Hepatocyte (in vitro differentiated cells): ENCODE results near the gene PTPRD. TPM values are rescaled to one million over a fixed set of nuclear protein-coding genes. Genes with fewer than 3 reads are reported as not detected.

Source experiments
- DNase-seq: peaks from one replicate; pipeline ENCODE4 v3.0.0-alpha.2; 2016; ENCODE audit warnings: low spot score
- H2AFZ ChIP-seq: fragments of 200-600 bp; sonication (generic); 2 replicates; pipeline ENCODE4 v1.6.0; 2016; ENCODE audit warnings: antibody characterized with exemption, mild to moderate bottlenecking
- H3K27ac ChIP-seq: fragments of 200-600 bp; sonication (generic); 2 replicates; pipeline ENCODE4 v1.5.1; 2016; ENCODE audit warnings: mild to moderate bottlenecking
- H3K27me3 ChIP-seq: fragments of 200-600 bp; sonication (generic); 2 replicates; pipeline ENCODE4 v1.6.1; 2016
- H3K36me3 ChIP-seq: fragments of 200-600 bp; sonication (generic); replicated peaks from 2 replicates; pipeline ENCODE4 v1.5.1; 2016; ENCODE audit warnings: low read depth; ENCODE audit not compliant: insufficient read depth
- H3K4me1 ChIP-seq: fragments of 200-600 bp; sonication (generic); 2 replicates; pipeline ENCODE4 v1.5.1; 2016; ENCODE audit warnings: mild to moderate bottlenecking, moderate library complexity; ENCODE audit not compliant: insufficient read depth
- H3K4me2 ChIP-seq: fragments of 200-600 bp; sonication (generic); 2 replicates; pipeline ENCODE4 v1.6.0; 2016
- H3K4me3 ChIP-seq: fragments of 200-600 bp; sonication (generic); 2 replicates; pipeline ENCODE4 v1.5.1; 2016; ENCODE audit warnings: mild to moderate bottlenecking
- H3K79me2 ChIP-seq: fragments of 200-600 bp; sonication (generic); 2 replicates; pipeline ENCODE4 v1.6.0; 2017; ENCODE audit warnings: mild to moderate bottlenecking
- H3K9me2 ChIP-seq: fragments of 200-600 bp; sonication (generic); replicated peaks from 2 replicates; pipeline ENCODE4 v1.6.0; 2017; ENCODE audit warnings: mild to moderate bottlenecking; ENCODE audit not compliant: insufficient read depth
- H3K9me3 ChIP-seq: fragments of 200-600 bp; sonication (generic); 2 replicates; pipeline ENCODE4 v1.5.1; 2016; ENCODE audit warnings: low read depth, mild to moderate bottlenecking
- H4K20me1 ChIP-seq: fragments of 200-600 bp; sonication (generic); 2 replicates; pipeline ENCODE4 v1.6.0; 2016; ENCODE audit warnings: mild to moderate bottlenecking; ENCODE audit not compliant: insufficient read depth, poor library complexity, severe bottlenecking
- EZH2 ChIP-seq: fragments of 200-600 bp; sonication (generic); IDR thresholded peaks from 2 replicates; pipeline ENCODE4 v1.6.1; 2016; ENCODE audit warnings: antibody characterized with exemption, mild to moderate bottlenecking, borderline replicate concordance
- EZH2phosphoT487 ChIP-seq: fragments of 200-600 bp; sonication (generic); IDR thresholded peaks from one replicate; pipeline ENCODE4 v1.6.1; 2018; ENCODE audit warnings: antibody characterized with exemption, mild to moderate bottlenecking, low read depth, moderate library complexity; ENCODE audit not compliant: unreplicated experiment, severe bottlenecking
- WGBS: methylation state at CpG from one replicate; pipeline ENCODE4 v1.1.6; 2016; ENCODE audit warnings: low lambda C conversion rate; ENCODE audit errors: missing lambda C conversion rate; 5-methylcytosine and 5-hydroxymethylcytosine counted together
- polyA plus RNA-seq: library from polyadenylated mRNA; unstranded; fragments of >200 nt; fragmentation: Nextera tagmentation; extraction: Ambion mirVana; gene quantifications from 2 replicates; pipeline ENCODE4 v1.2.1, GENCODE V29; 2016
- total RNA-seq: library from RNA; depleted of rRNA; stranded (reverse); fragments of >200 nt; gene quantifications from 2 replicates; pipeline ENCODE4 v1.2.3, GENCODE V29; 2014
- TF ChIP-seq, protein P1 (sequence below): fragments of 200-600 bp; sonication (generic); IDR thresholded peaks from 2 replicates; pipeline ENCODE4 v1.5.1; 2016; ENCODE audit warnings: antibody characterized with exemption, mild to moderate bottlenecking; ENCODE audit not compliant: poor library complexity

The PTPRD gene
- total and polyA plus RNA-seq, 2 experiments from 2014 or later: 6.5 to 77.6 TPM

DNA sequence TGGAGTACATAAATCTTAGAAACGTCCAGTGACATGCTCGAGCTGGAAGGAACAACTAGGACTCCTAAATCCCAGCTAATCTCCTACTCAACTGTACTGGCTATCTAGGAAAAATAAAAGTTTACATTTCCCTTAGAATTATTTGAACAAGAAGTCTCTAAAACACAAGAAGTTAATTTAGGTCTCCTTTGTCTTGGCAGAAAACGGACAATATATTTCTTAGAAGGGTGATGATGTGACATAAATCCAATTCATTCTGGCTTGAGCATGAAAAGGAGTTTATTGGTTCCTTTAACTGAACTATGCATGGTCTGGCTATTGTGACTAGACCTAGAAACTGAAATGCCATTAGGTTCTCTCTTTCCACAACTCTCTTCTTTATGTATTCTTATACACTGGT is 1571.0 kb downstream of the PTPRD start:
- Histone ChIP-seq H2AFZ (no peak overlapping the region), H3K9me3 (no peaks in the 10 kb centered on the region), H3K27me3 (no peaks in the 10 kb centered on the region), H3K27ac (no peak overlapping the region), H3K4me3 (no peak overlapping the region), H3K36me3 (no peaks in the 10 kb centered on the region), H3K9me2 (no peaks in the 10 kb centered on the region), H3K79me2 (no peaks in the 10 kb centered on the region), H3K4me2 (no peak overlapping the region), H4K20me1 (no peaks in the 10 kb centered on the region), H3K4me1 (no peaks in the 10 kb centered on the region)
- no peak for DNase-seq
- 46% methylated on average over 3 of the region's 3 CpGs for whole genome bisulfite sequencing
- TF ChIP-seq EZH2phosphoT487 (no peak), EZH2 (no peak)
- TF ChIP-seq, protein P1, sequence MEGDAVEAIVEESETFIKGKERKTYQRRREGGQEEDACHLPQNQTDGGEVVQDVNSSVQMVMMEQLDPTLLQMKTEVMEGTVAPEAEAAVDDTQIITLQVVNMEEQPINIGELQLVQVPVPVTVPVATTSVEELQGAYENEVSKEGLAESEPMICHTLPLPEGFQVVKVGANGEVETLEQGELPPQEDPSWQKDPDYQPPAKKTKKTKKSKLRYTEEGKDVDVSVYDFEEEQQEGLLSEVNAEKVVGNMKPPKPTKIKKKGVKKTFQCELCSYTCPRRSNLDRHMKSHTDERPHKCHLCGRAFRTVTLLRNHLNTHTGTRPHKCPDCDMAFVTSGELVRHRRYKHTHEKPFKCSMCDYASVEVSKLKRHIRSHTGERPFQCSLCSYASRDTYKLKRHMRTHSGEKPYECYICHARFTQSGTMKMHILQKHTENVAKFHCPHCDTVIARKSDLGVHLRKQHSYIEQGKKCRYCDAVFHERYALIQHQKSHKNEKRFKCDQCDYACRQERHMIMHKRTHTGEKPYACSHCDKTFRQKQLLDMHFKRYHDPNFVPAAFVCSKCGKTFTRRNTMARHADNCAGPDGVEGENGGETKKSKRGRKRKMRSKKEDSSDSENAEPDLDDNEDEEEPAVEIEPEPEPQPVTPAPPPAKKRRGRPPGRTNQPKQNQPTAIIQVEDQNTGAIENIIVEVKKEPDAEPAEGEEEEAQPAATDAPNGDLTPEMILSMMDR: no peak

DNA sequence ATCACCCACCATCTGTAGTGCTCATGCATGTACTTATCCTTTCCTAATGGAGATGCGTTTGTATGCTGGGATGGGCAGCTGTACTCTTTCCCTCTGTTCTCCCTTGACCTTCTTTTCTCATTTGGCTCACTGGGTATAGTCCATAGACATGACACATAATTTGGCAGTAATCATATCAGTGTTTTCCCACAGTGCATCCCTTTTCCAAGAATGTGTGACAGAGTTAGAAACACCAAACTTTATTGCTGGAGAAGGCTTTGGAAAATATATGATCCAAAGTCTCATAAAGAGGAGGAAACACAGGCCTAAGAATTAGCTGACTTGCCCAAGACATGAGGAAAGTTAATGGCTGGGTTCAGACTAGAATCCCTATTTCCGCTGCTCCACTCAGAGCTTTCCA is 1579.8 kb downstream of the PTPRD start:
- no peak overlapping the region for H3K4me3 ChIP-seq
- H3K36me3 ChIP-seq: no peaks in the 10 kb centered on the region
- no peaks in the 10 kb centered on the region for H3K9me2 ChIP-seq
- no peaks in the 10 kb centered on the region for H3K27me3 ChIP-seq
- no peak for DNase-seq
- WGBS: 91% methylated on average over 2 of the region's 2 CpGs
- no peak overlapping the region for H3K27ac ChIP-seq
- no peak for TF ChIP-seq EZH2phosphoT487
- TF ChIP-seq, protein P1: no peak
- no peak overlapping the region for H3K4me2 ChIP-seq
- H3K79me2 ChIP-seq: no peaks in the 10 kb centered on the region
- H4K20me1 ChIP-seq: no peaks in the 10 kb centered on the region
- no peak overlapping the region for H2AFZ ChIP-seq
- no peaks in the 10 kb centered on the region for H3K4me1 ChIP-seq
- no peaks in the 10 kb centered on the region for H3K9me3 ChIP-seq

DNA sequence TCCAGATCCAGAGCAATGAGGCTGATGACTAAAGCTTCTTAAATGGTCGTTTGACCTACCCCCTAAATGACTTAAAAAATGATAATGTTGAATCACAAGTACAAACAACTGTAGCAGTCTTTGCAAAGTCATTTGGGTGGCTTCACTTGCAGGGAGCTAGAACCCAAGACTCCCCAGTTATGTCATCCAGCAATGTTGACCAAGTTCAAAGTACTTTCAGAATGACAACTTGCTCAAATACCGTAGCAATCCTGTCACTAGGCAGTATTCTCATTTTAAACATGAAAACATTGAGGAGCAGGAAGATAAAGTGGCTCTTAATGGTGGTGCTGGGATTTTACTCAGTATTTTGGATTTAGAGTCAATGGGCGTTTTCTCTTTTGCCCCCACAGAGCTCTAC is 1596.2 kb downstream of the PTPRD start:
- Histone ChIP-seq H3K79me2 (no peaks in the 10 kb centered on the region), H3K9me3 (no peaks in the 10 kb centered on the region), H3K4me3 (no peak overlapping the region), H4K20me1 (no peaks in the 10 kb centered on the region), H2AFZ (no peak overlapping the region), H3K27ac (peak overlapping the region; percentile 55), H3K9me2 (no peaks in the 10 kb centered on the region), H3K4me1 (no peaks in the 10 kb centered on the region), H3K4me2 (no peak overlapping the region), H3K36me3 (no peaks in the 10 kb centered on the region), H3K27me3 (no peaks in the 10 kb centered on the region)
- peak; percentile 20 for DNase-seq
- WGBS: 68% methylated on average over 3 of the region's 3 CpGs
- TF ChIP-seq, protein P1: no peak
- TF ChIP-seq EZH2phosphoT487 (no peak), EZH2 (no peak)

DNA sequence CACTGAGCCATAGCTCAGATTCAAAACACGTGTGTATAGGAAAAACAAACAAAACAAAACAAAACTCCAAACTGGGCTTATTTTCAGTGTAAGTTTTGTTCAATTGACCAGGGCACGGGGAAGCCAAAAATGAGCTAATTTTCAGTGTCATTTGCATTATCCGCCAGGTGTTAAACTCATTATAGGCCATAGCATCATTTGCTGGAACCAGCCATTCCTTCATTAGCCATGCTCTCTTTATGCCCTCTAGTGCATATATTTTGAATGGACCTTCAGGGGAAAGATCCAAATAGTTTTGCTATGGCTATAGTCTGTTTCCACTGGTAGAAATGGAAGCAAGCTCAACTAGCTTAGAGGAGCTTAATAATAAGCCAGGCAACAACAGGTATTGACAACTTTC is 1608.0 kb downstream of the PTPRD start:
- H3K27me3 ChIP-seq: no peaks in the 10 kb centered on the region
- no peaks in the 10 kb centered on the region for H3K79me2 ChIP-seq
- no peaks in the 10 kb centered on the region for H3K36me3 ChIP-seq
- H3K9me2 ChIP-seq: no peaks in the 10 kb centered on the region
- H3K4me1 ChIP-seq: no peaks in the 10 kb centered on the region
- no peak overlapping the region for H3K4me2 ChIP-seq
- DNase-seq: no peak
- H3K27ac ChIP-seq: no peak overlapping the region
- no peak overlapping the region for H3K4me3 ChIP-seq
- WGBS: 75% methylated on average over 3 of the region's 3 CpGs
- H3K9me3 ChIP-seq: no peaks in the 10 kb centered on the region
- H2AFZ ChIP-seq: no peak overlapping the region
- H4K20me1 ChIP-seq: no peaks in the 10 kb centered on the region
- no peak for TF ChIP-seq EZH2phosphoT487
- TF ChIP-seq, protein P1: peak; percentile 22
